Mammary epithelial cell (primary cell): ENCODE results near the gene GPR84.

Experiments used
- CTCF ChIP-seq, 2 donors: IDR thresholded peaks in 1 of 2; conservative IDR thresholded peaks in 1 of 2; 2 replicates each; pipeline ENCODE4 v1.5.1; 2011 to 2012; ENCODE audit warnings: inconsistent platforms in 2 of 2, low read length in 2 of 2, mild to moderate bottlenecking in 2 of 2, control low read depth in 1 of 2, low read depth in 1 of 2; ENCODE audit not compliant: insufficient read depth in 1 of 2; ENCODE audit errors: extremely low read depth in 1 of 2
- EZH2 ChIP-seq: IDR thresholded peaks from 2 replicates; pipeline ENCODE4 v1.6.1; 2012; ENCODE audit warnings: low read length, inconsistent platforms, borderline replicate concordance

GRCh38 chr12:54358945-54359761 lies 5.1 kb downstream of the GPR84 start:
- no peak for TF ChIP-seq CTCF (conservative IDR thresholded peaks at IDR 0.05 in 1 of 2, IDR thresholded peaks at IDR 0.05 in 1 of 2; ENCODE audit: extremely low read depth in 1 of 2, insufficient read depth in 1 of 2, low read depth in 1 of 2, low read length in 2 of 2)
- no peak for TF ChIP-seq EZH2
